GM10248 (cell line): Measurements from ENCODE around the gene GDE1.
A peak's percentile ranks its signal among the peaks of the same experiment; 100 is the strongest.

Source experiments
- CTCF ChIA-PET: fragments of 300-600 bp; sonication (Branson Sonifier 250); formaldehyde crosslinking; extraction: SDS; loops from one replicate; lab custom pipeline; 2021; ENCODE audit warnings: antibody characterized with exemption; lab: Yijun Ruan, JAX
- POLR2A ChIA-PET: fragments of 350-650 bp; sonication (Branson Sonifier 250); formaldehyde crosslinking; extraction: SDS; loops from one replicate; lab custom pipeline; 2020; ENCODE audit warnings: antibody characterized with exemption; lab: Yijun Ruan, JAX
- DNase-seq: peaks from one replicate; pipeline ENCODE4 v3.0.0; 2012; ENCODE audit errors: extremely low spot score
- TF ChIP-seq, protein P1 (sequence below): IDR thresholded peaks from 2 replicates; pipeline ENCODE4 v1.5.1; 2012; ENCODE audit warnings: mild to moderate bottlenecking, low read depth; ENCODE audit errors: extremely low read depth, missing control alignments, control extremely low read depth

Gene GDE1, protein sequence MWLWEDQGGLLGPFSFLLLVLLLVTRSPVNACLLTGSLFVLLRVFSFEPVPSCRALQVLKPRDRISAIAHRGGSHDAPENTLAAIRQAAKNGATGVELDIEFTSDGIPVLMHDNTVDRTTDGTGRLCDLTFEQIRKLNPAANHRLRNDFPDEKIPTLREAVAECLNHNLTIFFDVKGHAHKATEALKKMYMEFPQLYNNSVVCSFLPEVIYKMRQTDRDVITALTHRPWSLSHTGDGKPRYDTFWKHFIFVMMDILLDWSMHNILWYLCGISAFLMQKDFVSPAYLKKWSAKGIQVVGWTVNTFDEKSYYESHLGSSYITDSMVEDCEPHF

DNA sequence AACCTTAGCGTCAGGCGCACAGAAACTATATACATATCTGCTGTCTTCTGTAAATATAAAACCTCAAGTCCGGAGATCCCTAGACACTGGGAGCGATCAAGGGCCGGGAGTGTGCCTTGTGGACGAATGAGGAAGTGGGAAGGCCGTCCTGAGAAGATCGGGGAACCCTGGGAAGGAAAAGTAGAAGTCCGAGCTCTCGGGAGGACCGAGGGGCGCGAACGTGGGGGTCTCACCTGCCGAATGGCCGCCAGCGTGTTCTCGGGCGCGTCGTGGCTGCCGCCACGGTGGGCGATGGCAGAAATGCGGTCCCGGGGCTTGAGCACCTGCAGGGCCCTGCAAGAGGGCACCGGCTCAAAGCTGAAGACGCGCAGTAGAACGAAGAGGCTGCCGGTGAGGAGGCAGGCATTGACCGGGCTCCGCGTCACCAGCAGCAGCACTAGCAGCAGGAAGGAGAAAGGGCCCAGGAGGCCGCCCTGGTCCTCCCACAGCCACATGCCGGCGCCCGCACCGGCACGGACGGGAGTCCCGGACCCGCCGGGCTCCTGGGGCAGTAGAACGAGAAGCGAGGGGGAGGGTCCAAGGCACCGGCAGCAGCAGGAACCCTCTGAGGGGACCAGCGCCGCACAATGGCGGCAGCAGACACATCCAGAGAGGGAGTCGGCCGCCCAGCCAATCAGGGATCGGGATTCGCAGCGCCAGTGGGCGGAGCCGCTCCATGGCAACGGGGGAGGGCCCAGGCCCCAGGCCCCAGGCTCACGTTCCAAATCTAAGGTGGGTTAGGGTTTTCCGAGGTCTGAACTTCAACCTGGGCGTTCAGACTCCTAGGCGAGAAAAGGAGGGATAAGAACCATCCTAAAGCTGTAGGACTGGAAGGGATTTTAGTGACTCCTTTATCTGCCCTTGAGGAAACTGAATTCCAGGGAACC lies at the start of gene GDE1:
GDE1 (minus strand) TSS at position 628 of the 926 bp plus-strand sequence; CDS start at position 494, 134 bp downstream.
- CTCF ChIA-PET = interaction anchor here (1.0 kb wide), 1 partner anchor 18 kb away, joined by 3 read pairs; no protein-coding TSS in a partner anchor
- DNase-seq = peak; percentile 95
- TF ChIP-seq, protein P1, sequence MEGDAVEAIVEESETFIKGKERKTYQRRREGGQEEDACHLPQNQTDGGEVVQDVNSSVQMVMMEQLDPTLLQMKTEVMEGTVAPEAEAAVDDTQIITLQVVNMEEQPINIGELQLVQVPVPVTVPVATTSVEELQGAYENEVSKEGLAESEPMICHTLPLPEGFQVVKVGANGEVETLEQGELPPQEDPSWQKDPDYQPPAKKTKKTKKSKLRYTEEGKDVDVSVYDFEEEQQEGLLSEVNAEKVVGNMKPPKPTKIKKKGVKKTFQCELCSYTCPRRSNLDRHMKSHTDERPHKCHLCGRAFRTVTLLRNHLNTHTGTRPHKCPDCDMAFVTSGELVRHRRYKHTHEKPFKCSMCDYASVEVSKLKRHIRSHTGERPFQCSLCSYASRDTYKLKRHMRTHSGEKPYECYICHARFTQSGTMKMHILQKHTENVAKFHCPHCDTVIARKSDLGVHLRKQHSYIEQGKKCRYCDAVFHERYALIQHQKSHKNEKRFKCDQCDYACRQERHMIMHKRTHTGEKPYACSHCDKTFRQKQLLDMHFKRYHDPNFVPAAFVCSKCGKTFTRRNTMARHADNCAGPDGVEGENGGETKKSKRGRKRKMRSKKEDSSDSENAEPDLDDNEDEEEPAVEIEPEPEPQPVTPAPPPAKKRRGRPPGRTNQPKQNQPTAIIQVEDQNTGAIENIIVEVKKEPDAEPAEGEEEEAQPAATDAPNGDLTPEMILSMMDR = peak; percentile 39
- POLR2A ChIA-PET = no interaction called here

DNA sequence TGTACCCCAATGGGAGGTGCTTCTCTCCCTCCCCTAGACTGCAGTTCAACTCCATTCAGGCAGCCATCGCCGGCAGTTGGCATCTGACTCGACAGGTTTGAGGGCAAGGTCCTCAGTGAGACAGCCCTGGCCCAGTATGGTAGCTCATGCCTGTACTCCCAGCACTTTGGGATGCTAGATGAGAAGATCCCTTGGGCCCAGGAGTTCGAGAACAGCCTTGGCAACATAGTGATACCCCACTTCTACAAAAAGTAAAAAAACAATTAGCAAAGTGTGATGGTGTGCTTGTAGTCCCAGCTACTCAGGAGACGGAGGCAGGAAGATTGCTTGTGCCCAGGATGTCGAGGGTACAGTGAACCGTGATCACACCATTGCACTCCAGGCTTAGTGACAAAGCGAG lies 45.7 kb upstream of the GDE1 start:
- TF ChIP-seq, protein P1 = no peak
- POLR2A ChIA-PET = no interaction called here
- no peak for DNase-seq
- CTCF ChIA-PET = interaction anchor here (1.4 kb wide), 1 partner anchor 10 kb away, joined by 5 read pairs; no protein-coding TSS in a partner anchor

DNA sequence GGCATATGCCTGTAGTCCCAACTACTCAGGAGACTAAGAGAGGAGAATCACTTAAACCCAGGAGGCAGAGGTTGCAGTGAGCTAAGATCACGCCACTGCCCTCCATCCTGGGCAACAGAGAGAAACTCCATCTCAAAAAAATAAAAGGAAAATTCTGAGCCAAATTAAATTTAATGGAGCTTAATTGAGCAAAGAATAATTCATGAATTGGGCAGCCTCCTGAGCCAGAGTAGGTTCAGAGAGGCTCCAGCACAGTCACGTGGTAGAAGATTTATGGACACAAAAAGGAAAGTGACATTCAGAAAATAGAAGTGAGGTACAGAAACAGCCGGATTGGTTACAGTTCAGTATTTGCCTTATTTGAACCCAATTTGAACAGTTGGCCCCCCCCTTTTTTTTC lies 44.5 kb upstream of the GDE1 start:
- ChIA-PET CTCF (interaction anchor here (1.2 kb wide), 1 partner anchor 10 kb away, joined by 3 read pairs; no protein-coding TSS in a partner anchor), POLR2A (no interaction called here)
- DNase-seq = no peak
- TF ChIP-seq, protein P1 = no peak

DNA sequence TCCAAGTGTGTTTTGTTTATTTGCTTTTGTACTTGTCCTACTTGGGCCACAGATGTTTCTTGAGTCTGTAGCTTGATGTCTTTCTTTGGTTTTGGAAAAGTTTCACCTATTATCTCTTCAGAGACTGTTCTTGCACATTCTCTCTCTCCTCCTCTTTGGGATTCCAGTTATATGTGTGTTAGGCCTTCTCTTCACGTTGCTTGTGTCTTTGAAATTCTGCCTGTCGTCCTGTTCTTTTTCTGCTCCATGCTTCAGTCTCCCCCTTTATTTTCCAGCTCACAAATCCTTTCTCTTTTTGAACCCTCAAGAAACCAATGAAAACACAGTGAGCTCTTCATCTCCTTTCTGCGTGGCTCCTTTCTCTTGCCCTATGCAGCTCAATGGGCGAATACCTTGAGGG lies 41.5 kb upstream of the GDE1 start:
- TF ChIP-seq, protein P1 = no peak
- no peak for DNase-seq
- CTCF ChIA-PET = interaction anchor here (0.7 to 1.4 kb wide), 5 partner anchors 8 to 328 kb away, joined by 3 to 7 read pairs (median 3); partner anchors contain the start of genes GPRC5B and VPS35L
- POLR2A ChIA-PET = no interaction called here

DNA sequence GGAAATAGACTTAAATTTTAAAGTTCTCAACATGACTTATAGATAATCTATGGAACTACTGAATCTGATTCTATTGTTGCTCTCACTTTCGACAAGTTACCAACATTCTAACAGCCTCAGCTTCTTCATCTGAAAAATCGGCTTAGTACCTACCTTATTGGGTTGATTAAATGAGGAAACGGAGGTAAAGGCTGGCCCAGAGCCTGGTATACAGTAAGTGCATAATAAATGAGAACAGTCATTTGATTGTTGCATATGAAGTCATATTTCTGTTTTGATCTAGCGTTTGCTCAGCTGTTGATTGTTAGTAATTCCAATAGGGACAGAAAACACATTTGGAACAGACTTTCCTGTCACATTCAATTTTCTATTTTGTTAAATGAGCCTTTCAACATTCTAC lies 38.2 kb upstream of the GDE1 start:
- DNase-seq = no peak
- TF ChIP-seq, protein P1 = no peak
- ChIA-PET POLR2A (no interaction called here), CTCF (interaction anchor here (1.1 to 1.5 kb wide), 2 partner anchors 9 to 327 kb away, joined by 3 to 4 read pairs; no protein-coding TSS in a partner anchor)
